RWPE2 (cell line): Measurements from ENCODE around the gene RAB5A.

ENCODE experiments used
- ATAC-seq: fragments of 200-7000 bp; cut with Tn5 transposase; 3 replicates; pipeline ENCODE4 v1.9.1; 2021; ENCODE audit warnings: low read depth
- DNase-seq: peaks from one replicate; pipeline ENCODE4 v3.0.0-alpha.2; 2020; ENCODE audit warnings: low spot score
- H3K27ac ChIP-seq: fragments of 450-650 bp; 2 replicates; pipeline ENCODE4 v1.5.1; 2017; ENCODE audit warnings: mild to moderate bottlenecking; ENCODE audit not compliant: poor library complexity, severe bottlenecking
- H3K27me3 ChIP-seq: fragments of 250-450 bp; sonication (Bioruptor Pico); 2 replicates; pipeline ENCODE4 v1.5.1; 2021; ENCODE audit warnings: mild to moderate bottlenecking, moderate library complexity; ENCODE audit not compliant: insufficient read depth, poor library complexity, severe bottlenecking
- H3K36me3 ChIP-seq: fragments of 250-450 bp; sonication (Bioruptor Pico); 2 replicates; pipeline ENCODE4 v1.5.1; 2020; ENCODE audit warnings: low read depth, mild to moderate bottlenecking, moderate library complexity
- H3K4me1 ChIP-seq: fragments of 250-450 bp; sonication (Bioruptor Pico); 2 replicates; pipeline ENCODE4 v1.5.1; 2021; ENCODE audit warnings: mild to moderate bottlenecking, moderate library complexity; ENCODE audit not compliant: insufficient read depth, poor library complexity, severe bottlenecking
- H3K4me3 ChIP-seq: fragments of 250-450 bp; sonication (Bioruptor Pico); 2 replicates; pipeline ENCODE4 v1.5.1; 2021; ENCODE audit warnings: mild to moderate bottlenecking, moderate library complexity; ENCODE audit not compliant: severe bottlenecking
- H3K9me3 ChIP-seq: fragments of 250-450 bp; sonication (Bioruptor Pico); 2 replicates; pipeline ENCODE4 v1.5.1; 2021; ENCODE audit warnings: mild to moderate bottlenecking, moderate library complexity; ENCODE audit not compliant: severe bottlenecking
- CTCF ChIP-seq: fragments of 450-650 bp; IDR thresholded peaks from one replicate; pipeline ENCODE4 v1.5.1; 2017; ENCODE audit warnings: mild to moderate bottlenecking, moderate library complexity; ENCODE audit not compliant: poor library complexity, severe bottlenecking

Gene RAB5A

GRCh38 chr3:19945969-19946831 is 697 bp upstream of the RAB5A start:
- H3K9me3 ChIP-seq, result no peaks in the 10 kb centered on the region
- H3K36me3 ChIP-seq, result peaks cover 26% of the 10 kb centered on the region
- H3K4me1 ChIP-seq, result peaks cover 20% of the 10 kb centered on the region
- ATAC-seq, result 0 out of 3 replicates have a peak, but pooled peaks have one; percentile 1
- DNase-seq, result no peak
- TF ChIP-seq CTCF, result no peak
- H3K4me3 ChIP-seq, result peak overlapping the region; percentile 76
- no peaks in the 10 kb centered on the region for H3K27me3 ChIP-seq
- H3K27ac ChIP-seq, result peak overlapping the region; percentile 92

DNA sequence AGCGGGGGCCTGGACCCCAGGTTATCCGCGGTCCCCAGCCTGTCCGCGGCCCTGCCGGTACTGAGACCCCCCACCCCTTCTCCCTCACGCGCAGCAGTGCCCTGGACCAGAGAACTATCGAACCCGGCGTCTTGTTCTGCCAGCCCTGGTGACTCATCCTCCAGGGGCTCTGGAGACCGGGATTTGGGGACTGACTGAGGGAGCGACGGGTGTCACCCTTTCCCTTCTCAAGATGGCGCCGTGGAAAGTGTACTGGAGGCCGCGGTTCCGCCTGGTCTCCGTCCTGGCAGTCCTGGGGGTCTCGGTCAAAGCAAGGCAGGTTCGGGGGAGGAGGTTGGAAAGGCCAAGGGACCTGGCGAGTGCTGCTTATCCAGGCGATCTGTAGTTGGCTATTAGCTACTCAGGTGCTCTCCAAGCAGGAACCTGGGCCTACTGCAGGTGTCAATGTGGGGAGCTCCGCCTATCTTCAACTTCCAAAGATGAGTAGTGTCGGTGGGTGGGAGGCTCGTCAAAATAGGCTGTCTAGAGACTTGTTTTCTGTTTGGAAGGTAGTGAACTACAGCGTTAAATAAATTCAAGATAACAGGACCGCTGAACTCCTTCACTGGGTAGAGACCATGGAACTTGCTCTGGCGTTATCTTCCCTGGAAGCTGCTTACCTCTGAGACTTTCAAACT is 790 bp downstream of the RAB5A start:
- Histone ChIP-seq H3K4me3 (peak overlapping the region; percentile 76), H3K36me3 (peaks cover 40% of the 10 kb centered on the region), H3K9me3 (no peaks in the 10 kb centered on the region), H3K27me3 (no peaks in the 10 kb centered on the region), H3K4me1 (peaks cover 20% of the 10 kb centered on the region), H3K27ac (peak overlapping the region; percentile 92)
- peak; percentile 54 for ATAC-seq
- no peak for TF ChIP-seq CTCF
- DNase-seq, result peak; percentile 51

- no peaks in the 10 kb centered on the region for H3K27me3 ChIP-seq
- ATAC-seq (no peak), DNase-seq (no peak)
- H3K4me1 ChIP-seq, result peaks cover 20% of the 10 kb centered on the region
- peak overlapping the region; percentile 76 for H3K4me3 ChIP-seq
- peaks cover 45% of the 10 kb centered on the region for H3K36me3 ChIP-seq
- peak overlapping the region; percentile 92 for H3K27ac ChIP-seq
- TF ChIP-seq CTCF, result no peak
- no peaks in the 10 kb centered on the region for H3K9me3 ChIP-seq
Measured at GRCh38 chr3:19948226-19948591, 1.3 kb downstream of the RAB5A start.

DNA sequence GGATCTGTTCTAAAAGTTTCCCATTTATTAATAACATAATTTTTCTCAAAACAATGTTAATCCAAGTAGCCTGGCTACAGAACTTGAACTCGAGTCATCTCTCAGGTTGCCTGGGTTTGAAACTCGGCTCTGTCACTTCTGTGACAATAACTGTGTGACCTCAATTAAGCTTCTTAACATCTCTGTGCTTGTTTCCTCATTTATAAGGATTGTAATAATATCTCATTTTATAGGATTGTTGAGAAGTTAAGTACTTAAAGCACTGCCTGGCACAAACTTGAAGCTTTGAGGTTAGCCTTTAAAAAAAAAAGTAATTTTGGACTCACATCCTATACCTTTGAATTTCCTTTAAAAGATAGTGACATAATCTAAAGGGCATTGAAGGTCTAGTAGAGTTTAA is 3.4 kb downstream of the RAB5A start:
- DNase-seq (no peak), ATAC-seq (no peak)
- Histone ChIP-seq H3K4me3 (no peak overlapping the region), H3K27ac (no peak overlapping the region), H3K9me3 (no peaks in the 10 kb centered on the region), H3K4me1 (peaks cover 20% of the 10 kb centered on the region), H3K36me3 (peaks cover 65% of the 10 kb centered on the region), H3K27me3 (no peaks in the 10 kb centered on the region)
- TF ChIP-seq CTCF, result no peak
